HL-60/S4 treated with phorbol 12-myristate 13-acetate at 8.2 ng/mL for 4 days and 3 days (cell line): ENCODE results near the gene OR6K3.
"Not testable (repeated sequence)": the region's sequence is repeated elsewhere in the genome, so short reads cannot be mapped to it uniquely, and the experiment has no call there.

ENCODE experiments used
- in situ Hi-C: fragments of 300-500 bp; cut with MboI; formaldehyde crosslinking; loops from 2 replicates; pipeline ENCODE4 v1.15.0; 2022; ENCODE audit warnings: low sequenced_read_pairs

Gene OR6K3

DNA sequence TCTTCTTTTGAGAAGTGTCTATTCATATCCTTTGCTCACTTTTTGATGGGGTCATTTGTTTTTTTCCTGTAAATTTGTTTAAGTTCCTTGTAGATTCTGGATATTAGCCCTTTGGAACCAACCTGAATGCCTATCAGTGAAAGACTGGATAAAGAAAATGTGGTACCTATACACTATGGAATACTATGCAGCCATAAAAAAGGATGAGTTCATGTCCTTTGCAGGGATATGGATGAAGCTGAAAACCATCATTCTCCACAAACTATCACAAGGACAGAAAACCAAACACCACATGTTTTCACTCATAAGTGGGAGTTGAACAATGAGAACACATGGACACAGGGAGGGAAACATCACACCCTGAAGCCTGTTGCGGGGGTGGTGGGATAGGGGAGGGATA lies 32.2 kb downstream of the OR6K3 start:
- in situ Hi-C loops, result not testable (repeated sequence)

DNA sequence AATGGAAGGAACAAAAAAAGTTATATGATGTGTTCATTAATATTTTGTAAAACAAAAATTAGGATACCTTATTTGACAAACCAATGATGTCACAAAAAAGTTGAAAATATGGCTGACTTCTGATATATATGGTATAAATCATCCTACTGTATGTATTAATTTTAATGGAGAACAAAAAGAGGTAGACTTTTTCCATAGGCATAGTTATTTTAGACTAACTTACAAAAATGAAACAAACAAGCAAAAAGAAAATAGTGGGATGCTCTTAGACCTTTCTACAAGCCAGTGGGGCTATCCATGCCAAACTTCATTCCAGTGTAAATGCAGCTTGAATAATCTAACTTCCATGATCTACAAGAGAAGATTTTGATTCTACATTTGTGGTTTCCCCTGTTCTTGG lies 33.5 kb downstream of the OR6K3 start:
- in situ Hi-C loops, result no loop called here

DNA sequence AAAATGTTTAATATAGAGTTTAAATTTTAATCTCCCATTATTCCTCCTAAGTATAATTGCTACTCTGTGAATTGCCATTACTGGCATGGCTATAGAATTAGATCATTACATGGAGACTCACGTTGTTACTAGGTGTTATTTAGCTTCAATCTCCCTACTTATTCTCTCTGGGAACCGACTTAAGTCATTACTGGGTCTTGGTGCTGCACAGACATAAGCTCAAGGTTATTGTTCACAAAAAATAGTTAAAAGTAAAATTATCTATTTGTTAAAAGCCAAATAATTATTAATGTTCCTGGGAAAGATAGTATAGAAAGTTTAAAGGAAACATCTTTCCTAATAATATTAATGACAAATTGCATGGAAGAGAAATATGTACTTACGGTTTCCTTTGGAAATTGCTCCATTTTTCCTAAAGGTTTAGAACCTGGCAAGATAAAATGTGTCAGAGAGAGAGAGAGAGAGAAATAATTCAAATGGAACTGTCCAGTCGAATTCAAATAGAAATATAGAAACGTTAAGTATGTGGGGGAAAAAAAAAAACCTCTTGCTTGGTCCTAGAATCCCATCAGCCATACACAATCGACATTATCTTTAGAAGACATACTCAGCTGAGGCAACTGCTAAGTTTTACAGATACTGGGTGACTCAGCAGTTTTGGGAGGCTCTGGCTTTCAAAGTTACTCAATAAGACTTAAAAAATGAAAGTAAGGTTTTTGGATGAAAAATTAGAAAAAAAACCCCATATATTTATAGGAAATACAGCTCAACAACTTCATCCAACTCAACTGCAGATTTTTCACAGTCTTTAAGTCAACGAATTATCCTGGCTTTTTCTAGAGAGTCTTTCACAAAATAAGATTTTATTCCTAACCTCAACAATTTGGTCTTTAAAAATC lies 34.2 kb downstream of the OR6K3 start, which contains the start of gene SPTA1:
Gene SPTA1 (minus strand): TSS at position 605 of the 899 bp plus-strand sequence. CDS start 198 bp downstream, at position 407.
- in situ Hi-C loops, result no loop called here

DNA sequence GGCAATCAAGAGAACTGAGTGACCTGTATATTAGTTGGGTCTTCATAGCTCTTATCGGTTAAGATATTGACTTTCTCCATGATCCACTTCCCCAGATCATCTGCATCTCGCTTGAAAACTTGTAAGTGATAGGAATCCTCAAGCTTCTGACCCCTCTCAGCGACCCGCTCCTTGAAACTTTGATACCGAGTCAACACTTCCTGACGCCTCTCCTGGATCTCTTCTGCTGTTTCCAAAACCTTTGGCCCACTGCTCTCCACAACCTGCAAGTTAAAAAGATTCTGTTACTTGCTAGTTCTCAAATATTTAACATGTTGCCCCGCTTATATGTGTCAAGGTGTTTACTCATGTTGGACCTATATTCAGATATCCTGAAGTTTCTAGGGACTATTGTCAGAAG lies 35.4 kb downstream of the OR6K3 start:
- in situ Hi-C loops, result no loop called here

DNA sequence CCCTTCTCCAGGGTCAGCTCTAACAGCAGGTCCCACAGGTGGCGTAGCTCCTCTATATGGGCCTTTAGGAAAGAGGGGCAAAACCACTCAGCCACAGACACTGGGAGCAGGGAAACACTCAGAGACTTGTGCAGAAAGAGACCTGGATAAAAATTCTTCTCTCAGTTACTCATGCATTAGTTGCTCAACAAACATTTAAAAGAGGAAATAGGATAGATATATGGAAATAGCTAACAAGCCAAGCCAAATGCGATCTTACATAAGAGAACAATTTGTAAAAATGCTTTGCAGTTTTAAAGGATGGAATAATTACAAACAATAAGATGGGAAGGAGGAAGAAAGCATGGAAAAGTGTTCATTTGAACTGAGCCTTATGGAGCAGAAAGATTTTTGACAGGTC lies 38.9 kb downstream of the OR6K3 start:
- in situ Hi-C loops, result no loop called here

DNA sequence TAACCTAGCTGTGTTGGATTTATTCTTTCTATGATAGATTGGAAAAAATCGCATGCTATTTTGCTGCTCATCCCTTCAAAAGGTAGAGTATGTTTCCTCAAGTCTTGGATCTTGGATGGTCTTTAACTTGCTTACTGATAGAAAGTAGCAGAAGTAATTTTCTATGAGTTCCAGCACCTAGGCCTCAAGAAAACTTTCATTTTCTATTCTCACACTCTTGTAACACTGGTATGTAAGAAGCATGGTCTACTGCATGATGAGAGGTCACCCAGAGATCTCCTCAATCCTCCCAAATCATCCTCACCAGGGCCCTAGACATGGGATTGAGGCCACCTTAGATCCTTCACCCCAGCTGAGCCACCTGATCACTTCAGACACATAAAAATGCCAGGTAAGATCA lies 41.2 kb downstream of the OR6K3 start:
- in situ Hi-C loops, result no loop called here

DNA sequence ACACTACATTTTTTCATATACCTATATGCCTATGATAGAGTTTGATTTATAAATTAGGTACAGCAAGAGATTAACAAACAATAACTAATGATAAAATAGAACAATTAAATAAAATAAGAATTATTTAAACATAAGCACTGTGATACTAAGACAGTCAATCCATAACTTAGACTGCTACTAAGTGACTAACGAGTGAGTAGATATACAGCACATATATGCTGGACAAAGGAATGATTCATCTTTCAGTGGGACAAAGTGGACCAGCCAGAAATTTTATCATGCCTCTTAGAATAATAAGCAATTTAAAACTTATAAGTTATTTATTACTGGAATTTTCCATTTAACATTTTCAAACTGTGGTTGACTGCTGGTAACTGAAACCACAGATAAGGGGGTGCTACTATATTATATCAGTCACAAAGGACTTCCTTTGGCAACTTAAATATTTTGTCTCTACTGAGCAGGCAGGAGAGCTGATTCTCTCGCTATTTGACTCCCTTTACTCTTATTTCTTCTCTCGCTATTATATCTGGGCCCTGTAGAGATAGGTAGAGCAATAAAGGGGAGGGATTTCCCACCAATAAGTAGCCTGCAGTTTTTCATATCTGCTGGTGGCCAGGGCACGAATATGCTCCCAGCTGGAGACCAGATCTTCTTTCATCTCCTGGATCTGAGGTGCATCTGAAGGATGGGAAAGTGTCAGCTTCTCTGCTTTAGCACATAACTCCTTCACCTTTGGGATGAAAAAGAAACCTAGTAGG lies 44.8 kb downstream of the OR6K3 start:
- in situ Hi-C loops, result no loop called here

DNA sequence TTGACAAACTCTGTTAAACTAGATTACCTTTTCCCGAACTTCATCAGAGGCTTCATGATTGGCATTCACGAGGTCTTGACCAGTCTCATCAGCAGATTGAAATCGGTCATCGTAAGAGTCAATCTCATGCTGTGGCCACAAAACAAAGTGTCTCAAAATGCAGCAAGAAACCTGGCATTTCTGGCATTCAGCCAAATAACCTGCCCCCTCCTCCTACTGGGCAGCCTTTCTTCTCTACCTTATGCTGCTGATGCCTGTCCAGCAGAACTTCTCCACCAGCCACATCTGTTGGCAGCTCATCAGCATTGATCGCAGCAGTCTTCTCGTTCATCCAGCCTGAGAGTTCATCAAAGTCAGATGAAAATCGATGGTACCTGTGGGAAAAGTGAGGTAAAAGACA lies 46.2 kb downstream of the OR6K3 start:
- in situ Hi-C loops, result no loop called here
